Right hindlimb (tissue), 1 donor: ENCODE measurements around the gene ERAS.
"Not testable (repeated sequence)": the region's sequence is repeated elsewhere in the genome, so short reads cannot be mapped to it uniquely, and the experiment has no call there.

Experiments used
- DNase-seq: peaks from one replicate; pipeline ENCODE4 v3.0.0-alpha.2; 2018

Gene ERAS

GRCh38 chrX:48833542-48834138 is 7.3 kb downstream of the ERAS start:
- DNase-seq, result no peak

GRCh38 chrX:48834383-48834709 is 8.0 kb downstream of the ERAS start:
- DNase-seq, result no peak

- no peak for DNase-seq
Observed at GRCh38 chrX:48835524-48836329, 9.4 kb downstream of the ERAS start, which contains the start of gene PCSK1N. Gene PCSK1N (minus strand): TSS chrX:48835610. CDS start chrX:48835532, 78 bp downstream.

GRCh38 chrX:48839686-48840085 is 13.4 kb downstream of the ERAS start:
- no peak for DNase-seq

GRCh38 chrX:48848847-48849246 is 22.5 kb downstream of the ERAS start:
- no peak for DNase-seq

GRCh38 chrX:48852857-48853256 is 26.5 kb downstream of the ERAS start:
- no peak for DNase-seq

- not testable (repeated sequence) for DNase-seq
Observed at GRCh38 chrX:48853494-48853893, 27.2 kb downstream of the ERAS start.

GRCh38 chrX:48854121-48854804 is 27.9 kb downstream of the ERAS start:
- DNase-seq, result not testable (repeated sequence)

- no peak for DNase-seq
Observed at GRCh38 chrX:48854898-48855297, 28.6 kb downstream of the ERAS start.

- no peak for DNase-seq
Observed at GRCh38 chrX:48864210-48864609, 37.9 kb downstream of the ERAS start.

- not testable (repeated sequence) for DNase-seq
Observed at GRCh38 chrX:48872017-48872416, 45.7 kb downstream of the ERAS start.

- not testable (repeated sequence) for DNase-seq
Observed at GRCh38 chrX:48876944-48877343, 50.6 kb downstream of the ERAS start.
